Measurements from ENCODE around the gene CLDND1. TPM values are rescaled to one million over a fixed set of nuclear protein-coding genes. Genes with fewer than 3 reads are reported as not detected.

Gene CLDND1
- total RNA-seq, 1 experiment from 2014 or later = 80.6 TPM

DNA sequence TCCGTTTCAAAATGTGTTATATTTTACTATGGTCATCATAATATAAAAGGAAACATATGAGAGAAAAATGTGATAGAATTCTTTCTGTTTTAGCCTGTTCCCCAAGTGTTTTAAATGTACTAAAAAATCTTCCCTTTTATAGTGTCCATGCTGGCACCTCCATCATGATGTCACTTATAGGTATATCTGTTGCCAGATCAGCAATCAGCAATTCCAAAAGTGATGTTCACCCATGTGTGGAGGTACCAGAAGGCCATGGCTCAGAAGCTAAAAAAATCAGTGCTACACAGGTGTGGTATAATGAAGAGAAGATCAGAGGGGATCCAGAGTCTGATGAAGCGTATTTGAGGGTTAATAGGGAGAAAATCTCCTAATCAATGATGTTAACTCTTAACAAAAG is 8.0 kb upstream of the CLDND1 start:
- Mint-ChIP-seq H3K4me1 (peaks cover 3% of the 10 kb centered on the region), H3K9me3 (no peaks in the 10 kb centered on the region), H3K4me3 (no peak overlapping the region), H3K36me3 (no peaks in the 10 kb centered on the region), H3K27me3 (ENCODE audit: low read depth) (no peaks in the 10 kb centered on the region), H3K27ac (no peak overlapping the region)
- DNase-seq (ENCODE audit: low spot score) (no peak), ATAC-seq (no peak)
- CTCF ChIA-PET = no interaction called here
- POLR2A ChIA-PET = no interaction called here
- TF ChIP-seq JUN (CRISPR knock-in tag; IDR thresholded peaks at IDR 0.05) (no peak), FOXP4 (CRISPR knock-in tag; IDR thresholded peaks at IDR 0.05) (no peak), RELA (CRISPR knock-in tag; IDR thresholded peaks at IDR 0.05; ENCODE audit: borderline replicate concordance) (no peak), ZMAT4 (CRISPR knock-in tag; IDR thresholded peaks at IDR 0.05) (no peak), TP53 (CRISPR knock-in tag; IDR thresholded peaks at IDR 0.05) (no peak), FOXJ3 (CRISPR knock-in tag; IDR thresholded peaks at IDR 0.05; ENCODE audit: borderline replicate concordance) (no peak), ZNF219 (CRISPR knock-in tag; IDR thresholded peaks at IDR 0.05; ENCODE audit: borderline replicate concordance) (no peak), ZBTB43 (CRISPR knock-in tag; IDR thresholded peaks at IDR 0.05) (no peak), PRRX2 (CRISPR knock-in tag; IDR thresholded peaks at IDR 0.05) (no peak), ESRRA (CRISPR knock-in tag; IDR thresholded peaks at IDR 0.05; ENCODE audit: borderline replicate concordance) (no peak), NFYB (CRISPR knock-in tag; conservative IDR thresholded peaks at IDR 0.05; ENCODE audit: low read depth) (no peak)
- TF ChIP-seq, protein P1, sequence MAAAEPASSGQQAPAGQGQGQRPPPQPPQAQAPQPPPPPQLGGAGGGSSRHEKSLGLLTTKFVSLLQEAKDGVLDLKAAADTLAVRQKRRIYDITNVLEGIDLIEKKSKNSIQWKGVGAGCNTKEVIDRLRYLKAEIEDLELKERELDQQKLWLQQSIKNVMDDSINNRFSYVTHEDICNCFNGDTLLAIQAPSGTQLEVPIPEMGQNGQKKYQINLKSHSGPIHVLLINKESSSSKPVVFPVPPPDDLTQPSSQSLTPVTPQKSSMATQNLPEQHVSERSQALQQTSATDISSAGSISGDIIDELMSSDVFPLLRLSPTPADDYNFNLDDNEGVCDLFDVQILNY (CRISPR knock-in tag; IDR thresholded peaks at IDR 0.05) = no peak

GRCh38 chr3:98529856-98530459 is 7.3 kb upstream of the CLDND1 start:
- Mint-ChIP-seq H3K27me3 (ENCODE audit: low read depth) (no peaks in the 10 kb centered on the region), H3K9me3 (no peaks in the 10 kb centered on the region), H3K4me3 (no peak overlapping the region), H3K36me3 (no peaks in the 10 kb centered on the region), H3K4me1 (peaks cover 3% of the 10 kb centered on the region), H3K27ac (peak overlapping the region; percentile 12; the same call in 1 of the 2 replicates)
- CTCF ChIA-PET = no interaction called here
- no peak for DNase-seq (ENCODE audit: low spot score)
- no peak for ATAC-seq
- TF ChIP-seq PRRX2 (CRISPR knock-in tag; IDR thresholded peaks at IDR 0.05) (no peak), ESRRA (CRISPR knock-in tag; IDR thresholded peaks at IDR 0.05; ENCODE audit: borderline replicate concordance) (no peak), RELA (CRISPR knock-in tag; IDR thresholded peaks at IDR 0.05; ENCODE audit: borderline replicate concordance) (no peak), ZNF416 (CRISPR knock-in tag; IDR thresholded peaks at IDR 0.05) (no peak), ZNF423 (CRISPR knock-in tag; IDR thresholded peaks at IDR 0.05) (no peak)
- POLR2A ChIA-PET = no interaction called here

DNA sequence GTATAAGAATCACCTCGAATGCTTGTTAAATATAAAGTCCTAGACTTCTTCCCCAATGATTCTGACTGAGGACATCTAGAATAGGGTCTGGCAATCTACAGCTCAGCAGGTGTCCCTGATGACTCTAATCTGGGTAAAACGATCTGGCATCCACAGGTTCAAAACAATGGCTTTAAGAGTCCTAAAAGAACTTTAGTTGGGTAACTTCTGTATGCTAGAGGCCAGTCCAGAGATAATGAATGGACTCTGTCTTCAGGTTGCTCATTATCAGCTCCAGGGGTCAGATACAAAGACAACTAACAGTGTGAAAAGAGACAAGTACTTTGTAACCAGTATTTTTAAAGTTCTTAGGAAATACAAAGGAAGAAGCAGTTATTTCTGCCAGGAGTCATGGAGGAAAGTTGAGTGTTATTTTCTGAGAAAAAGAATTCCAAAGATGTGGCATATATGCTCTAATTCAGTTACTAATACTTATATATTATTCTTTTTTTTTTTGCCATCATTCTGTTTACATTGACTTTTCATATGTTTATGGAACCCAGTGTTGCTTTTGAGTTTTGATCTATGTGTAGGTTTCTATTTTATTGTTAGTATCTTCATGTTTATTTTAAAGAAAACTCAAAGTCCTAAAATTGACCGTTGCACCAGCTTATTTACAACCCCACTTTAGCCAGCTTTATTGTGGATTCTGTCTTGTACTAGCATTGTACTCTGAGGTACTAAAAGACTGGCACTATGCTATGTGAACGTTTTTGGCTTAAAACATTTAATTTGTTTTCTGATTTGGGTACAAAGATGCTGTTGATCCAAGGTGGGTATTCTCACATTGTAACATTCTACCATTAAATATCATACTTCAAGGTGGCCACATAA is 6.0 kb upstream of the CLDND1 start:
- Mint-ChIP-seq H3K36me3 (no peaks in the 10 kb centered on the region), H3K4me1 (peaks cover 3% of the 10 kb centered on the region), H3K9me3 (no peaks in the 10 kb centered on the region), H3K27ac (no peak overlapping the region), H3K27me3 (ENCODE audit: low read depth) (no peaks in the 10 kb centered on the region), H3K4me3 (no peak overlapping the region)
- DNase-seq (ENCODE audit: low spot score) (no peak), ATAC-seq (peak; percentile 46)
- ChIA-PET CTCF (no interaction called here), POLR2A (no interaction called here)
- no peak for TF ChIP-seq FOXK1 (CRISPR knock-in tag; IDR thresholded peaks at IDR 0.05)
- TF ChIP-seq ESRRA (CRISPR knock-in tag; IDR thresholded peaks at IDR 0.05; ENCODE audit: borderline replicate concordance) = no peak
- TF ChIP-seq MYBL2 (CRISPR knock-in tag; IDR thresholded peaks at IDR 0.05) = no peak
- TF ChIP-seq, protein P2, sequence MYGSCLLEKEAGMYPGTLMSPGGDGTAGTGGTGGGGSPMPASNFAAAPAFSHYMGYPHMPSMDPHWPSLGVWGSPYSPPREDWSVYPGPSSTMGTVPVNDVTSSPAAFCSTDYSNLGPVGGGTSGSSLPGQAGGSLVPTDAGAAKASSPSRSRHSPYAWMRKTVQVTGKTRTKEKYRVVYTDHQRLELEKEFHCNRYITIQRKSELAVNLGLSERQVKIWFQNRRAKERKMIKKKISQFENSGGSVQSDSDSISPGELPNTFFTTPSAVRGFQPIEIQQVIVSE (CRISPR knock-in tag; IDR thresholded peaks at IDR 0.05; ENCODE audit: borderline replicate concordance) = no peak
- no peak for TF ChIP-seq HMGA2 (CRISPR knock-in tag; IDR thresholded peaks at IDR 0.05)
- no peak for TF ChIP-seq ZBTB43 (CRISPR knock-in tag; IDR thresholded peaks at IDR 0.05)
- TF ChIP-seq NR3C1 (CRISPR knock-in tag; conservative IDR thresholded peaks at IDR 0.05; ENCODE audit: low read depth) = no peak
- no peak for TF ChIP-seq FOXJ3 (CRISPR knock-in tag; IDR thresholded peaks at IDR 0.05; ENCODE audit: borderline replicate concordance)
- TF ChIP-seq NFATC4 (CRISPR knock-in tag; IDR thresholded peaks at IDR 0.05) = no peak
- TF ChIP-seq MLX (CRISPR knock-in tag; IDR thresholded peaks at IDR 0.05) = no peak
